ENCODE data around the gene DEFB108B.

DNA sequence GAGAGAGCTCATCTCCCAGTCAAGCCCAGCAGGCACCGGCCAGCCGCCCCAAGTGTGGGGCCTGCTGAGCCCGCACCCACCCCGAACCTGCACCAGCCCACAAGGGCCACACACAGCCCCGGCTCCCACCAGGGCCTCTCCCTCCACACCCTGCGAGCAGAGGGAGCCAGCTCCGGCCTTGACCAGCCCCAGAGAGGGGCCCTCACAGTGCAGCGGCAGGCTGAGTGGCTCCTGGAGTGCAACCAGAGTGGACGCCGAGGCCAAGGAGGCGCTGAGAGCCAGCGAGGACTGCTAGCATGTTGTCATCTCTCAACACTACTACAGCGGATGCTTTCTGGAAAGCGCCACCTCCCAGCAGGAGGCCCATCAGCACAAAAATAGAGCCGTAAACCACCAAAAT lies 10.9 kb downstream of the DEFB108B start:
- TF ChIP-seq POLR2A (IDR thresholded peaks at IDR 0.05; ENCODE audit: low read depth) (no peak), POLR2AphosphoS5 (IDR thresholded peaks at IDR 0.05) (no peak)
- TF ChIP-seq, protein P1, sequence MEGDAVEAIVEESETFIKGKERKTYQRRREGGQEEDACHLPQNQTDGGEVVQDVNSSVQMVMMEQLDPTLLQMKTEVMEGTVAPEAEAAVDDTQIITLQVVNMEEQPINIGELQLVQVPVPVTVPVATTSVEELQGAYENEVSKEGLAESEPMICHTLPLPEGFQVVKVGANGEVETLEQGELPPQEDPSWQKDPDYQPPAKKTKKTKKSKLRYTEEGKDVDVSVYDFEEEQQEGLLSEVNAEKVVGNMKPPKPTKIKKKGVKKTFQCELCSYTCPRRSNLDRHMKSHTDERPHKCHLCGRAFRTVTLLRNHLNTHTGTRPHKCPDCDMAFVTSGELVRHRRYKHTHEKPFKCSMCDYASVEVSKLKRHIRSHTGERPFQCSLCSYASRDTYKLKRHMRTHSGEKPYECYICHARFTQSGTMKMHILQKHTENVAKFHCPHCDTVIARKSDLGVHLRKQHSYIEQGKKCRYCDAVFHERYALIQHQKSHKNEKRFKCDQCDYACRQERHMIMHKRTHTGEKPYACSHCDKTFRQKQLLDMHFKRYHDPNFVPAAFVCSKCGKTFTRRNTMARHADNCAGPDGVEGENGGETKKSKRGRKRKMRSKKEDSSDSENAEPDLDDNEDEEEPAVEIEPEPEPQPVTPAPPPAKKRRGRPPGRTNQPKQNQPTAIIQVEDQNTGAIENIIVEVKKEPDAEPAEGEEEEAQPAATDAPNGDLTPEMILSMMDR (IDR thresholded peaks at IDR 0.05): no peak

All from esophagus muscularis mucosa (tissue), 3 donors.